ENCODE data around the gene ASCL5.
A peak's percentile ranks its signal among the peaks of the same experiment; 100 is the strongest.

ASCL5 gene

GRCh38 chr1:201088395-201088794, 38.6 kb downstream of the ASCL5 start:
- TF ChIP-seq MAX (IDR thresholded peaks at IDR 0.05) (no peak), EGR1 (IDR thresholded peaks at IDR 0.05) (no peak), USF1 (IDR thresholded peaks at IDR 0.05) (no peak), CEBPB (IDR thresholded peaks at IDR 0.05) (no peak), CREB1 (IDR thresholded peaks at IDR 0.05; ENCODE audit: low read depth) (no peak), ZBTB7A (IDR thresholded peaks at IDR 0.05; ENCODE audit: low read depth) (no peak), TCF12 (IDR thresholded peaks at IDR 0.05; ENCODE audit: low read depth) (no peak), TAF1 (IDR thresholded peaks at IDR 0.05; ENCODE audit: low read depth) (no peak), RAD21 (IDR thresholded peaks at IDR 0.05; ENCODE audit: low read depth) (no peak), EP300 (IDR thresholded peaks at IDR 0.05; ENCODE audit: borderline replicate concordance) (no peak), FOXM1 (IDR thresholded peaks at IDR 0.05; ENCODE audit: borderline replicate concordance, low read depth) (no peak), YY1 (IDR thresholded peaks at IDR 0.05; ENCODE audit: low read depth) (no peak), REST (IDR thresholded peaks at IDR 0.05; ENCODE audit: low read depth) (no peak), NFIC (IDR thresholded peaks at IDR 0.05) (no peak), TEAD4 (IDR thresholded peaks at IDR 0.05) (no peak)

GRCh38 chr1:201085902-201086735, 40.9 kb downstream of the ASCL5 start:
- peak; percentile 91 for TF ChIP-seq RAD21 (IDR thresholded peaks at IDR 0.05; ENCODE audit: low read depth)
- TF ChIP-seq REST (IDR thresholded peaks at IDR 0.05; ENCODE audit: low read depth), result no peak

GRCh38 chr1:201084295-201084694, 42.7 kb downstream of the ASCL5 start:
- no peak for TF ChIP-seq RAD21 (IDR thresholded peaks at IDR 0.05; ENCODE audit: low read depth)
- no peak for TF ChIP-seq MAX (IDR thresholded peaks at IDR 0.05)
- TF ChIP-seq USF1 (IDR thresholded peaks at IDR 0.05), result no peak
- no peak for TF ChIP-seq TCF12 (IDR thresholded peaks at IDR 0.05; ENCODE audit: low read depth)
- TF ChIP-seq REST (IDR thresholded peaks at IDR 0.05; ENCODE audit: low read depth), result no peak
- no peak for TF ChIP-seq TAF1 (IDR thresholded peaks at IDR 0.05; ENCODE audit: low read depth)
- TF ChIP-seq YY1 (IDR thresholded peaks at IDR 0.05; ENCODE audit: low read depth), result no peak

- TF ChIP-seq TCF12 (IDR thresholded peaks at IDR 0.05; ENCODE audit: low read depth) (no peak), CREB1 (IDR thresholded peaks at IDR 0.05; ENCODE audit: low read depth) (no peak), TEAD4 (IDR thresholded peaks at IDR 0.05) (no peak), TAF1 (IDR thresholded peaks at IDR 0.05; ENCODE audit: low read depth) (no peak), FOXM1 (IDR thresholded peaks at IDR 0.05; ENCODE audit: borderline replicate concordance, low read depth) (no peak), YY1 (IDR thresholded peaks at IDR 0.05; ENCODE audit: low read depth) (no peak), RAD21 (IDR thresholded peaks at IDR 0.05; ENCODE audit: low read depth) (no peak), CEBPB (IDR thresholded peaks at IDR 0.05) (no peak), USF1 (IDR thresholded peaks at IDR 0.05) (no peak), EP300 (IDR thresholded peaks at IDR 0.05; ENCODE audit: borderline replicate concordance) (no peak), MAX (IDR thresholded peaks at IDR 0.05) (no peak), EGR1 (IDR thresholded peaks at IDR 0.05) (no peak), NFIC (IDR thresholded peaks at IDR 0.05) (no peak), ZBTB7A (IDR thresholded peaks at IDR 0.05; ENCODE audit: low read depth) (no peak), REST (IDR thresholded peaks at IDR 0.05; ENCODE audit: low read depth) (no peak)
Observed at GRCh38 chr1:201083741-201084140, 43.2 kb downstream of the ASCL5 start.
